Measurements from ENCODE around the gene RAB34. TPM values are rescaled to one million over a fixed set of nuclear protein-coding genes. Genes with fewer than 3 reads are reported as not detected.

Gene RAB34
- total RNA-seq, 1 experiment from 2014 or later = 1.2 TPM

DNA sequence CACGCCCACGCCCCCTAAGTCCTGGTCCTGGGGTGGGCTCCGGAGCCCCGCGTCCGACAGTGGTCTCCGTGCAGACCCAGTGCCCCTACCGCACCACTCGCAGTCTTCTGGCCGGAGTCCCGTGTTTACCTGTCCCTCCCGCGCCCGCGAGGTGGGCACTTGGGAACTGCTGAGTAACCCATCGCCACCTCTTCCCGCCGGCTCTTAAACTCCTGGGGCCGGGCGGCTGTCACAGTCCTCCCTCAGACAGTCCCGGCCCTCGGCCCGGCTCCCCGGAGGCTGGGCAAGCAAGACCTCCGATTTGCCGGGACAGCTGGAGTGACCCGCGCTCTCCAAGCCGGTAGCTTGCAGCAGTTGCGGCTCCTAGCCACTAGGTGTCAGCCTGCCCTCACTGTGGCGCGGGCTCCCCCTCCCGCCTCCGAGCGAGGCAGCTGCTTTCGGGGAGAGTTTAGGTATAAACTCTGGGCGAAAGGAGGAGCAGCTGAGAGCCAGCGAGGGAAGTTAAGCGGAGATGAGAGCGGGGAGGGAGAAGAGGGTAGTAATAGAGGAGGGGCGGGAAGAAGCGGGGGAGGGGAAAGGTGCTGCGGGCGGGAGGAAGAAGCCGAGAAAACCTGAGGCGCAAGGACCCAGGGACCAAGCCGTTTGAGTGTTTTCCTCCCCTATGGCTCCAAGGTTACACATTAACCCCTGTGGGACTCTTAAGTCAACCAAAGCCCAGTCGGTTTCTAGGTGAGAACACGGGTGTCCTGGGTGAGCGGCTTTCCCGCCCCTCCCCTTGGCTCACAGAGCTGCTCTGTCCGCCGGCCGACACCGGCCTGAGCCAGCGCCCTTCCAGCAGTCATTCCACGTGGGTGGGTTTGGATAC is 9.2 kb upstream of the RAB34 start:
- peak overlapping the region; percentile 96 for H3K27ac Mint-ChIP-seq (ENCODE audit: unreplicated experiment)
- H3K27me3 Mint-ChIP-seq (ENCODE audit: insufficient read depth, unreplicated experiment) = no peaks in the 10 kb centered on the region
- H3K4me1 Mint-ChIP-seq (ENCODE audit: low read depth, unreplicated experiment) = peaks cover 38% of the 10 kb centered on the region
- H3K27me3 ChIP-seq (replicated peaks; ENCODE audit: control insufficient read depth, insufficient read depth, low read length) = no peaks in the 10 kb centered on the region
- peaks cover 74% of the 10 kb centered on the region for H3K36me3 Mint-ChIP-seq (ENCODE audit: insufficient read depth, unreplicated experiment)
- peak overlapping the region; percentile 57 for H3K4me3 ChIP-seq (ENCODE audit: low read depth, low read length)
- intact Hi-C loops (cut with micrococcal nuclease; ENCODE audit: unreplicated experiment) = loop anchor here (1.0 to 2.0 kb wide), 9 partner anchors 16 to 225 kb away; partner anchors contain the start of genes BLTP2, FAM222B and FLOT2
- no TSS peak for BruUV-seq (replicated peaks)
- DNase-seq = peak; percentile 98 to 99
- H3K4me1 ChIP-seq = peaks cover 19% of the 10 kb centered on the region
- TF ChIP-seq, protein P1, sequence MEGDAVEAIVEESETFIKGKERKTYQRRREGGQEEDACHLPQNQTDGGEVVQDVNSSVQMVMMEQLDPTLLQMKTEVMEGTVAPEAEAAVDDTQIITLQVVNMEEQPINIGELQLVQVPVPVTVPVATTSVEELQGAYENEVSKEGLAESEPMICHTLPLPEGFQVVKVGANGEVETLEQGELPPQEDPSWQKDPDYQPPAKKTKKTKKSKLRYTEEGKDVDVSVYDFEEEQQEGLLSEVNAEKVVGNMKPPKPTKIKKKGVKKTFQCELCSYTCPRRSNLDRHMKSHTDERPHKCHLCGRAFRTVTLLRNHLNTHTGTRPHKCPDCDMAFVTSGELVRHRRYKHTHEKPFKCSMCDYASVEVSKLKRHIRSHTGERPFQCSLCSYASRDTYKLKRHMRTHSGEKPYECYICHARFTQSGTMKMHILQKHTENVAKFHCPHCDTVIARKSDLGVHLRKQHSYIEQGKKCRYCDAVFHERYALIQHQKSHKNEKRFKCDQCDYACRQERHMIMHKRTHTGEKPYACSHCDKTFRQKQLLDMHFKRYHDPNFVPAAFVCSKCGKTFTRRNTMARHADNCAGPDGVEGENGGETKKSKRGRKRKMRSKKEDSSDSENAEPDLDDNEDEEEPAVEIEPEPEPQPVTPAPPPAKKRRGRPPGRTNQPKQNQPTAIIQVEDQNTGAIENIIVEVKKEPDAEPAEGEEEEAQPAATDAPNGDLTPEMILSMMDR (IDR thresholded peaks at IDR 0.05; ENCODE audit: insufficient read depth in 1 of 2, low read depth in 1 of 2, low read length in 1 of 2, severe bottlenecking in 1 of 2, unreplicated experiment in 1 of 2) = peak; percentile 98 to 99
- no peaks in the 10 kb centered on the region for H3K9me3 ChIP-seq
- ChIA-PET CTCF (interaction anchor here (0.6 to 4.9 kb wide), 28 partner anchors 9 to 453 kb away, joined by 3 to 324 read pairs (median 6); partner anchors contain the start of genes BLTP2, DHRS13, FAM222B and MYO18A), POLR2A (interaction anchor here (0.6 to 5.2 kb wide), 20 partner anchors 8 to 428 kb away, joined by 3 to 165 read pairs (median 6); partner anchors contain the start of genes ALDOC, FLOT2, PHF12 and PROCA1)
- H3K36me3 ChIP-seq (ENCODE audit: control insufficient read depth, insufficient read depth, low read length) = peaks cover 10% of the 10 kb centered on the region
- peak overlapping the region; percentile 92 for H3K4me3 Mint-ChIP-seq (ENCODE audit: unreplicated experiment)
- H3K9me3 Mint-ChIP-seq (ENCODE audit: unreplicated experiment) = no peaks in the 10 kb centered on the region

DNA sequence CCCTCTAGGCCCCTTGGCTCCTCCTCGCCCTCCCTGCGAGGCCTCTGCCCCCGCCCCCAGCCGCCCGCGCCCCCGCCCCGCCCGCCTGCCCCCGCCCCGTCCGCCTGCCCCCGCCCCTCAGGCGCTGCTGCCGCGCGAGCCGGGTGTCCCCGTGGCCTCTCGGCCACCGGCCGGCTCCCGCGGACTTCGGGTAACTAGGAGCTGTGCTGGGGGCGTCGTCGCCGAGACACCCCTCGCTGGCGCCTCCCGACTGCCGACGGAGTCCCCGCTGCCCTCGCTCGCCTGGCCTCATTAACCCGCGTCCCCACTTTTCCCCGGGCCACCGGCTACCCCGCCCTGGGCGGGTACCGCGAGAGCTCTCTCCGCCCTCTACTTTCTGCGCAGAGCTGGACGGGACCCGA is 8.6 kb upstream of the RAB34 start, which contains the start of gene TLCD1:
Gene TLCD1 (minus strand): TSS at position 8 of the 401 bp plus-strand sequence. CDS start 136 bp downstream, outside the sequence.
- CTCF ChIA-PET = interaction anchor here (0.6 to 4.9 kb wide), 21 partner anchors 9 to 391 kb away, joined by 3 to 324 read pairs (median 7); partner anchors contain the start of genes BLTP2, DHRS13, FAM222B and PHF12
- Histone ChIP-seq H3K4me1 (peaks cover 25% of the 10 kb centered on the region), H3K27me3 (replicated peaks; ENCODE audit: control insufficient read depth, insufficient read depth, low read length) (no peaks in the 10 kb centered on the region), H3K4me3 (ENCODE audit: low read depth, low read length) (peak within 1 kb of the TSS; percentile 57), H3K36me3 (ENCODE audit: control insufficient read depth, insufficient read depth, low read length) (peaks cover 10% of the 10 kb centered on the region), H3K9me3 (no peaks in the 10 kb centered on the region)
- TF ChIP-seq, protein P1 (IDR thresholded peaks at IDR 0.05; ENCODE audit: insufficient read depth in 1 of 2, low read depth in 1 of 2, low read length in 1 of 2, severe bottlenecking in 1 of 2, unreplicated experiment in 1 of 2) = no peak
- DNase-seq = peak; percentile 82 to 83
- Mint-ChIP-seq H3K4me3 (ENCODE audit: unreplicated experiment) (peak within 1 kb of the TSS; percentile 92), H3K27me3 (ENCODE audit: insufficient read depth, unreplicated experiment) (no peaks in the 10 kb centered on the region), H3K27ac (ENCODE audit: unreplicated experiment) (peak within 1 kb of the TSS; percentile 96), H3K4me1 (ENCODE audit: low read depth, unreplicated experiment) (peaks cover 38% of the 10 kb centered on the region), H3K9me3 (ENCODE audit: unreplicated experiment) (no peaks in the 10 kb centered on the region), H3K36me3 (ENCODE audit: insufficient read depth, unreplicated experiment) (peaks cover 81% of the 10 kb centered on the region)
- intact Hi-C loops (cut with micrococcal nuclease; ENCODE audit: unreplicated experiment) = loop anchor here (2.0 kb wide), 2 partner anchors 41 to 81 kb away; partner anchors contain the start of gene BLTP2
- POLR2A ChIA-PET = interaction anchor here (0.6 to 5.2 kb wide), 12 partner anchors 9 to 428 kb away, joined by 3 to 165 read pairs (median 9); partner anchors contain the start of genes PHF12, PROCA1, SDF2 and SUPT6H
- no TSS peak for BruUV-seq (replicated peaks)

All from Caco-2 (cell line).